ENCODE results near the gene TTC21B.

GRCh38 chr2:165889158-165889557 lies 64.4 kb downstream of the TTC21B start:
- TF ChIP-seq PRDM2 (tag by site-specific recombination; IDR thresholded peaks at IDR 0.05; ENCODE audit: borderline replicate concordance) = no peak
- no peak for TF ChIP-seq ZNF768 (tag by site-specific recombination; IDR thresholded peaks at IDR 0.05)
- no peak for TF ChIP-seq ZNF704 (tag by site-specific recombination; IDR thresholded peaks at IDR 0.05)
- TF ChIP-seq ZNF785 (tag by site-specific recombination; IDR thresholded peaks at IDR 0.05) = no peak
- TF ChIP-seq ZNF624 (tag by site-specific recombination; IDR thresholded peaks at IDR 0.05) = no peak
- TF ChIP-seq GLI2 (tag by site-specific recombination; IDR thresholded peaks at IDR 0.05; ENCODE audit: borderline replicate concordance, low read depth) = no peak
- TF ChIP-seq ZNF629 (tag by site-specific recombination; IDR thresholded peaks at IDR 0.05) = no peak
- TF ChIP-seq ZNF19 (tag by site-specific recombination; IDR thresholded peaks at IDR 0.05; ENCODE audit: low read depth) = no peak
- no peak for TF ChIP-seq CTCF (tag by site-specific recombination; IDR thresholded peaks at IDR 0.05)
- TF ChIP-seq ZNF169 (tag by site-specific recombination; IDR thresholded peaks at IDR 0.05) = no peak
- no peak for TF ChIP-seq KLF9 (tag by site-specific recombination; IDR thresholded peaks at IDR 0.05; ENCODE audit: low read depth)
- TF ChIP-seq ZNF324 (tag by site-specific recombination; IDR thresholded peaks at IDR 0.05) = no peak
- no peak for TF ChIP-seq ZNF274 (IDR thresholded peaks at IDR 0.05; ENCODE audit: low read length)
- TF ChIP-seq ZNF274 (tag by site-specific recombination; IDR thresholded peaks at IDR 0.05; ENCODE audit: borderline replicate concordance) = no peak
